ENCODE measurements around the gene KRTAP5-9.

KRTAP5-9 gene

GRCh38 chr11:71502871-71503435, 45.3 kb upstream of the KRTAP5-9 start:
- DNase-seq (ENCODE audit: low spot score) = no peak
- TF ChIP-seq, protein P1, sequence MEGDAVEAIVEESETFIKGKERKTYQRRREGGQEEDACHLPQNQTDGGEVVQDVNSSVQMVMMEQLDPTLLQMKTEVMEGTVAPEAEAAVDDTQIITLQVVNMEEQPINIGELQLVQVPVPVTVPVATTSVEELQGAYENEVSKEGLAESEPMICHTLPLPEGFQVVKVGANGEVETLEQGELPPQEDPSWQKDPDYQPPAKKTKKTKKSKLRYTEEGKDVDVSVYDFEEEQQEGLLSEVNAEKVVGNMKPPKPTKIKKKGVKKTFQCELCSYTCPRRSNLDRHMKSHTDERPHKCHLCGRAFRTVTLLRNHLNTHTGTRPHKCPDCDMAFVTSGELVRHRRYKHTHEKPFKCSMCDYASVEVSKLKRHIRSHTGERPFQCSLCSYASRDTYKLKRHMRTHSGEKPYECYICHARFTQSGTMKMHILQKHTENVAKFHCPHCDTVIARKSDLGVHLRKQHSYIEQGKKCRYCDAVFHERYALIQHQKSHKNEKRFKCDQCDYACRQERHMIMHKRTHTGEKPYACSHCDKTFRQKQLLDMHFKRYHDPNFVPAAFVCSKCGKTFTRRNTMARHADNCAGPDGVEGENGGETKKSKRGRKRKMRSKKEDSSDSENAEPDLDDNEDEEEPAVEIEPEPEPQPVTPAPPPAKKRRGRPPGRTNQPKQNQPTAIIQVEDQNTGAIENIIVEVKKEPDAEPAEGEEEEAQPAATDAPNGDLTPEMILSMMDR (IDR thresholded peaks at IDR 0.05) = no peak
- Histone ChIP-seq H3K27ac (no peak overlapping the region), H3K4me3 (no peak overlapping the region)

GRCh38 chr11:71504531-71504930, 43.7 kb upstream of the KRTAP5-9 start:
- DNase-seq (ENCODE audit: low spot score) = no peak
- H3K4me3 ChIP-seq = no peak overlapping the region
- TF ChIP-seq, protein P1 (IDR thresholded peaks at IDR 0.05) = no peak
- no peak overlapping the region for H3K27ac ChIP-seq

GRCh38 chr11:71505001-71505400, 43.2 kb upstream of the KRTAP5-9 start:
- no peak for DNase-seq (ENCODE audit: low spot score)
- TF ChIP-seq, protein P1 (IDR thresholded peaks at IDR 0.05) = no peak
- Histone ChIP-seq H3K4me3 (no peak overlapping the region), H3K27ac (no peak overlapping the region)

- no peak overlapping the region for H3K27ac ChIP-seq
- TF ChIP-seq, protein P1 (IDR thresholded peaks at IDR 0.05) = no peak
- no peak overlapping the region for H3K4me3 ChIP-seq
- DNase-seq (ENCODE audit: low spot score) = no peak
Observed at GRCh38 chr11:71505781-71506180, 42.4 kb upstream of the KRTAP5-9 start.

GRCh38 chr11:71507102-71507501, 41.1 kb upstream of the KRTAP5-9 start:
- Histone ChIP-seq H3K4me3 (no peak overlapping the region), H3K27ac (no peak overlapping the region)
- DNase-seq (ENCODE audit: low spot score) = no peak
- TF ChIP-seq, protein P1 (IDR thresholded peaks at IDR 0.05) = no peak

DNA sequence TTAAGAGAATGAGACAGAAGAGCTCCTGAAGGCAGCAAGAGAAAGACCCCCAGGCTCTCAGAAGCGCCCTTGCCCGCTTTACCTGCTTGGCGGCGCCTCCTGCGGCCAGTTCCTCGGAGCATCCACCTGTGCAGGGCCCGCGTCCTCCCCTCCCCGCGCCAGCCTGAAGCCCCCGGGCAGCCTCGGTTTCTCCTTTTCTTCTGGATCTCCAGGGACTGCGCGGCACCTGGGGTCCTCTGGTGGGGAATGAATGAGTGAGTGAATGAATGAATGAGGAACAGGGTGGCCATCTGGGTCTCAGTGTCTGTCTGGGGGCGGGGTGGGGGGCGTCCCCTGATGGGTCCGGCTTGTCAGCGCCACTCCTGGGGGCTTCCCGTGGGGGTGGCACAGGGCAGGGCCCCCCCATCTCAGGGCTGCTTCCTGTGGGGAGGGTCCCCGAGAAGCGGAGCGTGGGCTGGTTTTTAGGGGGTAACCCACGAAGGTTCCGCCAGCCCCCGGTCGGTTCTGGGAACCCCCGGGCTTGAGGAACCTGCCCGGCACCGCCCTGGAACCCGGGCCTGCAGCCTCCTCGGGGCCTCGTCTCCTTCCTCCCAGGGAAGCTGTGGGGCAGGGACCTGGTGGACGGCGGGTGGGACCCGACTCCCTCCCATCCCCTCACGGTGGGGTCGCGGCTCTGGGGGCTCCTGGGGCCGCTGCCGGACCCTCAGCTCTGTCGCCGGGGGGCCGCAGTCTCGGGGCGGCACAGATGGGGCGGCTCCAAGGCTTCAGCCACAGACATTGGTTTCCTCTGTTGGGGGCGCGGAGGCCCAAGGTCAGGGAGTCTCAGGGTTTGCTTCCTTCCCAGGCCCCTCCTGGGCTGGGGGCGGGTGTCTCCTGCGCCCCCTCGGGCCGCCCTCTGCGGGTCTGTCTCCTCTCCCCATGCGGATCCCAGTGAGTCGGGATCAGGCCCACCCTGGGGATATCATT, 29.4 kb upstream of the KRTAP5-9 start:
- TF ChIP-seq, protein P1 (IDR thresholded peaks at IDR 0.05) = no peak
- Histone ChIP-seq H3K27ac (no peak overlapping the region), H3K4me3 (no peak overlapping the region)
- DNase-seq (ENCODE audit: low spot score) = no peak

Measured in coronary artery (tissue), 2 donors.